NCI-H1436 treated with DMSO at 0.1 percent for 48 hours (cell line): ENCODE results near the gene SERPINI1.

Source experiments
- DNase-seq: peaks from one replicate; lab custom pipeline; 2025; lab: John Stamatoyannopoulos, UW

The SERPINI1 gene

GRCh38 chr3:167851171-167851570, 115.7 kb downstream of the SERPINI1 start:
- no peak for DNase-seq

GRCh38 chr3:167851749-167852148, 116.2 kb downstream of the SERPINI1 start:
- DNase-seq: no peak

GRCh38 chr3:167852216-167852615, 116.7 kb downstream of the SERPINI1 start:
- no peak for DNase-seq

GRCh38 chr3:167854063-167854462, 118.5 kb downstream of the SERPINI1 start:
- no peak for DNase-seq

- no peak for DNase-seq
Measured at GRCh38 chr3:167854846-167855245, 119.3 kb downstream of the SERPINI1 start.

GRCh38 chr3:167855306-167855705, 119.8 kb downstream of the SERPINI1 start:
- DNase-seq: no peak

- no peak for DNase-seq
Measured at GRCh38 chr3:167858865-167859264, 123.3 kb downstream of the SERPINI1 start.

GRCh38 chr3:167859610-167860009, 124.1 kb downstream of the SERPINI1 start:
- no peak for DNase-seq

- DNase-seq: no peak
Measured at GRCh38 chr3:167861649-167862048, 126.1 kb downstream of the SERPINI1 start.

- DNase-seq: no peak
Measured at GRCh38 chr3:167862104-167862730, 126.7 kb downstream of the SERPINI1 start.

GRCh38 chr3:167863811-167864551, 128.5 kb downstream of the SERPINI1 start:
- DNase-seq: no peak

GRCh38 chr3:167864552-167864874, 129.0 kb downstream of the SERPINI1 start:
- no peak for DNase-seq

GRCh38 chr3:167866331-167866730, 130.8 kb downstream of the SERPINI1 start:
- DNase-seq: no peak

- DNase-seq: no peak
Measured at GRCh38 chr3:167867981-167868380, 132.5 kb downstream of the SERPINI1 start.

- DNase-seq: no peak
Measured at GRCh38 chr3:167870181-167870580, 134.7 kb downstream of the SERPINI1 start.

- no peak for DNase-seq
Measured at GRCh38 chr3:167870759-167871158, 135.2 kb downstream of the SERPINI1 start.

GRCh38 chr3:167872032-167872431, 136.5 kb downstream of the SERPINI1 start:
- no peak for DNase-seq

- no peak for DNase-seq
Measured at GRCh38 chr3:167872941-167873340, 137.4 kb downstream of the SERPINI1 start.

GRCh38 chr3:167874671-167875372, 139.3 kb downstream of the SERPINI1 start:
- DNase-seq: no peak
